Measurements from ENCODE around the gene BTG3. TPM values are rescaled to one million over a fixed set of nuclear protein-coding genes. Genes with fewer than 3 reads are reported as not detected.

The BTG3 gene
- total RNA-seq, 1 donor from 2014 or later = 19.4 TPM

GRCh38 chr21:17570786-17571185 is 41.9 kb downstream of the BTG3 start:
- Histone ChIP-seq H3K27me3 (no peaks in the 10 kb centered on the region), H3K4me1 (no peaks in the 10 kb centered on the region), H3K9me3 (no peaks in the 10 kb centered on the region), H3K4me3 (no peak overlapping the region), H3K36me3 (no peaks in the 10 kb centered on the region), H3K27ac (no peak overlapping the region)
- TF ChIP-seq CTCF (IDR thresholded peaks at IDR 0.05) = no peak
- intact Hi-C loops (cut with DNase I) = no loop called here
- no peak for DNase-seq (ENCODE audit: low spot score in 2 of 2)

- TF ChIP-seq CTCF (IDR thresholded peaks at IDR 0.05) = no peak
- no peak overlapping the region for H3K4me3 ChIP-seq
- DNase-seq (ENCODE audit: low spot score in 2 of 2) = no peak
Observed at GRCh38 chr21:17560377-17561025, 52.2 kb downstream of the BTG3 start.

GRCh38 chr21:17554679-17555465 is 57.8 kb downstream of the BTG3 start:
- Histone ChIP-seq H3K27ac (no peak overlapping the region), H3K36me3 (no peaks in the 10 kb centered on the region), H3K4me3 (no peak overlapping the region), H3K9me3 (no peaks in the 10 kb centered on the region), H3K4me1 (no peaks in the 10 kb centered on the region), H3K27me3 (no peaks in the 10 kb centered on the region)
- DNase-seq (ENCODE audit: low spot score in 2 of 2) = no peak
- intact Hi-C loops (cut with DNase I) = no loop called here
- no peak for TF ChIP-seq CTCF (IDR thresholded peaks at IDR 0.05)

More at GRCh38 chr21:17560377-17561025, 52.2 kb downstream of the BTG3 start:
- Histone ChIP-seq H3K9me3 (no peaks in the 10 kb centered on the region), H3K36me3 (no peaks in the 10 kb centered on the region), H3K27me3 (no peaks in the 10 kb centered on the region), H3K4me1 (no peaks in the 10 kb centered on the region), H3K27ac (no peak overlapping the region)
- intact Hi-C loops (cut with DNase I) = no loop called here

- no peak for DNase-seq (ENCODE audit: low spot score in 2 of 2)
- Histone ChIP-seq H3K27ac (no peak overlapping the region), H3K9me3 (no peaks in the 10 kb centered on the region), H3K36me3 (no peaks in the 10 kb centered on the region), H3K4me3 (no peak overlapping the region), H3K27me3 (no peaks in the 10 kb centered on the region), H3K4me1 (no peaks in the 10 kb centered on the region)
- no peak for TF ChIP-seq CTCF (IDR thresholded peaks at IDR 0.05)
- intact Hi-C loops (cut with DNase I) = no loop called here
Observed at GRCh38 chr21:17554120-17554519, 58.6 kb downstream of the BTG3 start.

GRCh38 chr21:17552410-17552809 is 60.3 kb downstream of the BTG3 start:
- Histone ChIP-seq H3K27ac (no peak overlapping the region), H3K4me1 (no peaks in the 10 kb centered on the region), H3K36me3 (no peaks in the 10 kb centered on the region), H3K27me3 (no peaks in the 10 kb centered on the region), H3K4me3 (no peak overlapping the region), H3K9me3 (no peaks in the 10 kb centered on the region)
- intact Hi-C loops (cut with DNase I) = no loop called here
- TF ChIP-seq CTCF (IDR thresholded peaks at IDR 0.05) = no peak
- no peak for DNase-seq (ENCODE audit: low spot score in 2 of 2)

All from ascending aorta (tissue), 2 donors.